ENCODE measurements around the gene AHCYL2. TPM values are rescaled to one million over a fixed set of nuclear protein-coding genes. Genes with fewer than 3 reads are reported as not detected.

The AHCYL2 gene
- total RNA-seq, 1 donor from 2014 or later: 19.9 TPM

- no peak for TF ChIP-seq CTCF (IDR thresholded peaks at IDR 0.05; ENCODE audit: unreplicated experiment)
- H3K4me1 Mint-ChIP-seq (ENCODE audit: unreplicated experiment): peaks cover 6% of the 10 kb centered on the region
- H3K4me3 Mint-ChIP-seq (ENCODE audit: unreplicated experiment): no peak overlapping the region
- H3K9me3 Mint-ChIP-seq (ENCODE audit: unreplicated experiment): no peaks in the 10 kb centered on the region
- H3K36me3 Mint-ChIP-seq (ENCODE audit: low read depth, unreplicated experiment): no peaks in the 10 kb centered on the region
- DNase-seq (ENCODE audit: low spot score): no peak
- no peaks in the 10 kb centered on the region for H3K27me3 Mint-ChIP-seq (ENCODE audit: unreplicated experiment)
- H3K27ac Mint-ChIP-seq (ENCODE audit: unreplicated experiment): no peak overlapping the region
Measured at GRCh38 chr7:129466796-129467195, 242.0 kb downstream of the AHCYL2 start.

- Mint-ChIP-seq H3K4me3 (ENCODE audit: unreplicated experiment) (no peak overlapping the region), H3K36me3 (ENCODE audit: low read depth, unreplicated experiment) (no peaks in the 10 kb centered on the region), H3K27ac (ENCODE audit: unreplicated experiment) (no peak overlapping the region), H3K27me3 (ENCODE audit: unreplicated experiment) (no peaks in the 10 kb centered on the region), H3K4me1 (ENCODE audit: unreplicated experiment) (peaks cover 6% of the 10 kb centered on the region), H3K9me3 (ENCODE audit: unreplicated experiment) (no peaks in the 10 kb centered on the region)
- no peak for TF ChIP-seq CTCF (IDR thresholded peaks at IDR 0.05; ENCODE audit: unreplicated experiment)
- no peak for DNase-seq (ENCODE audit: low spot score)
Measured at GRCh38 chr7:129468087-129468486, 243.3 kb downstream of the AHCYL2 start.

- Mint-ChIP-seq H3K4me3 (ENCODE audit: unreplicated experiment) (no peak overlapping the region), H3K27me3 (ENCODE audit: unreplicated experiment) (no peaks in the 10 kb centered on the region), H3K4me1 (ENCODE audit: unreplicated experiment) (peaks cover 6% of the 10 kb centered on the region), H3K36me3 (ENCODE audit: low read depth, unreplicated experiment) (no peaks in the 10 kb centered on the region), H3K27ac (ENCODE audit: unreplicated experiment) (no peak overlapping the region), H3K9me3 (ENCODE audit: unreplicated experiment) (no peaks in the 10 kb centered on the region)
- TF ChIP-seq CTCF (IDR thresholded peaks at IDR 0.05; ENCODE audit: unreplicated experiment): no peak
- DNase-seq (ENCODE audit: low spot score): no peak
Measured at GRCh38 chr7:129468547-129468946, 243.7 kb downstream of the AHCYL2 start.

- H3K4me1 Mint-ChIP-seq (ENCODE audit: unreplicated experiment): peaks cover 6% of the 10 kb centered on the region
- DNase-seq (ENCODE audit: low spot score): no peak
- TF ChIP-seq CTCF (IDR thresholded peaks at IDR 0.05; ENCODE audit: unreplicated experiment): no peak
- H3K4me3 Mint-ChIP-seq (ENCODE audit: unreplicated experiment): no peak overlapping the region
- H3K36me3 Mint-ChIP-seq (ENCODE audit: low read depth, unreplicated experiment): peaks cover 1% of the 10 kb centered on the region
- H3K27ac Mint-ChIP-seq (ENCODE audit: unreplicated experiment): no peak overlapping the region
- no peaks in the 10 kb centered on the region for H3K27me3 Mint-ChIP-seq (ENCODE audit: unreplicated experiment)
- H3K9me3 Mint-ChIP-seq (ENCODE audit: unreplicated experiment): no peaks in the 10 kb centered on the region
Measured at GRCh38 chr7:129469930-129470329, 245.1 kb downstream of the AHCYL2 start.

- DNase-seq (ENCODE audit: low spot score): no peak
- Mint-ChIP-seq H3K27ac (ENCODE audit: unreplicated experiment) (no peak overlapping the region), H3K36me3 (ENCODE audit: low read depth, unreplicated experiment) (peaks cover 5% of the 10 kb centered on the region), H3K4me3 (ENCODE audit: unreplicated experiment) (no peak overlapping the region), H3K9me3 (ENCODE audit: unreplicated experiment) (no peaks in the 10 kb centered on the region), H3K27me3 (ENCODE audit: unreplicated experiment) (no peaks in the 10 kb centered on the region), H3K4me1 (ENCODE audit: unreplicated experiment) (peaks cover 6% of the 10 kb centered on the region)
- TF ChIP-seq CTCF (IDR thresholded peaks at IDR 0.05; ENCODE audit: unreplicated experiment): no peak
Measured at GRCh38 chr7:129470411-129470810, 245.6 kb downstream of the AHCYL2 start.

All from endothelial cell (in vitro differentiated cells).